ENCODE results near the gene RNF144B.
A peak's percentile ranks its signal among the peaks of the same experiment; 100 is the strongest.

Gene RNF144B

GRCh38 chr6:18380851-18381250 lies 6.3 kb upstream of the RNF144B start:
- DNase-seq (ENCODE audit: low spot score) (no peak), ATAC-seq (ENCODE audit: low read depth) (no peak)
- TF ChIP-seq CTCF (IDR thresholded peaks at IDR 0.05; ENCODE audit: poor library complexity, severe bottlenecking), result no peak

GRCh38 chr6:18383441-18383840 lies 3.7 kb upstream of the RNF144B start:
- ATAC-seq (ENCODE audit: low read depth), result no peak
- no peak for DNase-seq (ENCODE audit: low spot score)
- TF ChIP-seq CTCF (IDR thresholded peaks at IDR 0.05; ENCODE audit: poor library complexity, severe bottlenecking), result no peak
- no peaks in the 10 kb centered on the region; the same call in 1 of the 2 replicates for H3K36me3 ChIP-seq (ENCODE audit: low read depth)
- no peak overlapping the region for H3K27ac ChIP-seq (ENCODE audit: poor library complexity, severe bottlenecking)
- no peaks in the 10 kb centered on the region for H3K27me3 ChIP-seq (ENCODE audit: insufficient read depth, poor library complexity, severe bottlenecking)
- no peak overlapping the region for H3K4me3 ChIP-seq (ENCODE audit: severe bottlenecking)
- H3K9me3 ChIP-seq (ENCODE audit: severe bottlenecking), result no peaks in the 10 kb centered on the region
- H3K4me1 ChIP-seq (ENCODE audit: insufficient read depth, poor library complexity, severe bottlenecking), result peaks cover 5% of the 10 kb centered on the region

More at GRCh38 chr6:18380851-18381250, 6.3 kb upstream of the RNF144B start:
- H3K36me3 ChIP-seq (ENCODE audit: low read depth), result no peaks in the 10 kb centered on the region
- no peaks in the 10 kb centered on the region for H3K9me3 ChIP-seq (ENCODE audit: severe bottlenecking)
- peaks cover 5% of the 10 kb centered on the region for H3K4me1 ChIP-seq (ENCODE audit: insufficient read depth, poor library complexity, severe bottlenecking)
- no peak overlapping the region for H3K27ac ChIP-seq (ENCODE audit: poor library complexity, severe bottlenecking)
- no peak overlapping the region for H3K4me3 ChIP-seq (ENCODE audit: severe bottlenecking)
- H3K27me3 ChIP-seq (ENCODE audit: insufficient read depth, poor library complexity, severe bottlenecking), result no peaks in the 10 kb centered on the region

- Histone ChIP-seq H3K4me1 (ENCODE audit: insufficient read depth, poor library complexity, severe bottlenecking) (peaks cover 16% of the 10 kb centered on the region), H3K27me3 (ENCODE audit: insufficient read depth, poor library complexity, severe bottlenecking) (no peaks in the 10 kb centered on the region), H3K9me3 (ENCODE audit: severe bottlenecking) (no peaks in the 10 kb centered on the region), H3K27ac (ENCODE audit: poor library complexity, severe bottlenecking) (no peak overlapping the region), H3K36me3 (ENCODE audit: low read depth) (no peaks in the 10 kb centered on the region; the same call in 1 of the 2 replicates), H3K4me3 (ENCODE audit: severe bottlenecking) (no peak overlapping the region)
- TF ChIP-seq CTCF (IDR thresholded peaks at IDR 0.05; ENCODE audit: poor library complexity, severe bottlenecking), result no peak
- ATAC-seq (ENCODE audit: low read depth), result no peak
- DNase-seq (ENCODE audit: low spot score), result no peak
Observed at GRCh38 chr6:18384621-18385020, 2.5 kb upstream of the RNF144B start.

- DNase-seq (ENCODE audit: low spot score), result no peak
- Histone ChIP-seq H3K4me3 (ENCODE audit: severe bottlenecking) (no peak overlapping the region), H3K27ac (ENCODE audit: poor library complexity, severe bottlenecking) (peak overlapping the region; percentile 63)
Observed at GRCh38 chr6:18386298-18386976, 713 bp upstream of the RNF144B start.

More at GRCh38 chr6:18386298-18386976, 713 bp upstream of the RNF144B start:
- TF ChIP-seq CTCF (IDR thresholded peaks at IDR 0.05; ENCODE audit: poor library complexity, severe bottlenecking), result no peak
- H3K9me3 ChIP-seq (ENCODE audit: severe bottlenecking), result no peaks in the 10 kb centered on the region
- H3K4me1 ChIP-seq (ENCODE audit: insufficient read depth, poor library complexity, severe bottlenecking), result peaks cover 25% of the 10 kb centered on the region
- no peaks in the 10 kb centered on the region; the same call in 1 of the 2 replicates for H3K36me3 ChIP-seq (ENCODE audit: low read depth)
- H3K27me3 ChIP-seq (ENCODE audit: insufficient read depth, poor library complexity, severe bottlenecking), result no peaks in the 10 kb centered on the region
- no peak for ATAC-seq (ENCODE audit: low read depth)

Measured in RWPE2 (cell line).